H1 (cell line): ENCODE data around the gene GPC1. TPM values are rescaled to one million over a fixed set of nuclear protein-coding genes. Genes with fewer than 3 reads are reported as not detected.

ENCODE experiments used
- CTCF ChIA-PET: fragments of 300-600 bp; sonication (Branson Sonifier 250); formaldehyde crosslinking; loops from one replicate; lab custom pipeline; 2021; ENCODE audit not compliant: partially characterized antibody; lab: Charles Lee
- POLR2A ChIA-PET: fragments of 300-600 bp; sonication (Branson Sonifier 250); formaldehyde crosslinking; loops from one replicate; lab custom pipeline; 2021; ENCODE audit warnings: inconsistent platforms; ENCODE audit not compliant: partially characterized antibody; lab: Charles Lee
- DNase-seq, 2 experiments: peaks; one replicate each; pipeline versions ENCODE4 v3.0.0 to v3.0.0-alpha.2; 2010 to 2022; ENCODE audit warnings: low spot score in 2 of 2, low read depth in 1 of 2, mixed read lengths in 1 of 2
- FAIRE-seq: peaks from 2 replicates; lab custom pipeline; 2011; peaks lifted over from hg19 to GRCh38; lab: Jason Lieb, UNC
- H2AFZ ChIP-seq: 2 replicates; pipeline ENCODE4 v1.8.1; 2012; ENCODE audit warnings: low read length, inconsistent platforms
- H2AK5ac ChIP-seq: 2 replicates; pipeline ENCODE4 v1.6.1; 2013; ENCODE audit warnings: low read depth, low read length
- H2BK120ac ChIP-seq: replicated peaks from 2 replicates; pipeline ENCODE3; 2013; ENCODE audit warnings: low read depth, low read length, inconsistent platforms
- H2BK12ac ChIP-seq: 2 replicates; pipeline ENCODE4 v1.6.1; 2013; ENCODE audit warnings: low read depth, low read length
- H2BK15ac ChIP-seq: 2 replicates; pipeline ENCODE4 v1.6.1; 2013; ENCODE audit warnings: low read length
- H2BK20ac ChIP-seq: 2 replicates; pipeline ENCODE4 v1.6.1; 2013; ENCODE audit warnings: low read length
- H2BK5ac ChIP-seq: 2 replicates; pipeline ENCODE4 v1.6.1; 2013; ENCODE audit warnings: low read depth, low read length
- H3K14ac ChIP-seq: 2 replicates; pipeline ENCODE4 v1.6.1; 2013; ENCODE audit warnings: inconsistent platforms; ENCODE audit not compliant: insufficient read length
- H3K18ac ChIP-seq: 2 replicates; pipeline ENCODE4 v1.6.1; 2013; ENCODE audit warnings: low read length; ENCODE audit errors: extremely low read depth
- H3K23ac ChIP-seq: 2 replicates; pipeline ENCODE4 v1.6.1; 2013; ENCODE audit warnings: inconsistent platforms; ENCODE audit not compliant: insufficient read length
- H3K23me2 ChIP-seq: 2 replicates; pipeline ENCODE4 v1.6.1; 2013; ENCODE audit warnings: low read depth, low read length
- H3K27ac ChIP-seq: 2 replicates; pipeline ENCODE4 v1.6.1; 2011; ENCODE audit warnings: low read depth, low read length, inconsistent platforms
- H3K27me3 ChIP-seq, 4 experiments: replicated peaks in 1 of 4; 1 replicate in 1 of 4; 2 replicates in 3 of 4; pipeline versions ENCODE4 v1.6.1 to v1.8.1; 2011 to 2013; ENCODE audit warnings: low read length in 3 of 4, mild to moderate bottlenecking in 3 of 4, inconsistent platforms in 2 of 4, mixed read lengths in 2 of 4, moderate library complexity in 1 of 4; ENCODE audit not compliant: control insufficient read depth in 3 of 4, insufficient read depth in 3 of 4; ENCODE audit errors: extremely low read depth in 1 of 4
- H3K36me3 ChIP-seq, 4 experiments: 2 replicates each; pipeline versions ENCODE4 v1.6.1 to v1.8.1; 2011 to 2013; ENCODE audit warnings: mild to moderate bottlenecking in 4 of 4, low read length in 3 of 4, moderate library complexity in 2 of 4, control low read depth in 1 of 4, inconsistent platforms in 1 of 4; ENCODE audit not compliant: insufficient read depth in 4 of 4, control insufficient read depth in 2 of 4
- H3K4ac ChIP-seq: replicated peaks from 2 replicates; pipeline ENCODE3; 2013; ENCODE audit warnings: low read length, low read depth, mixed read lengths, inconsistent platforms; ENCODE audit not compliant: insufficient read length
- H3K4me1 ChIP-seq, 4 experiments: replicated peaks in 1 of 4; 1 replicate in 1 of 4; 2 replicates in 3 of 4; pipeline versions ENCODE4 v1.6.1 to v1.8.1; 2011 to 2013; ENCODE audit warnings: low read length in 3 of 4, inconsistent platforms in 2 of 4, mixed read lengths in 1 of 4; ENCODE audit not compliant: insufficient read depth in 4 of 4, control insufficient read depth in 3 of 4
- H3K4me2 ChIP-seq, 2 experiments: 2 replicates each; pipeline versions ENCODE4 v1.6.1 to v1.8.1; 2011 to 2013; ENCODE audit warnings: low read depth in 2 of 2, low read length in 2 of 2, control low read depth in 1 of 2, inconsistent platforms in 1 of 2, mild to moderate bottlenecking in 1 of 2; ENCODE audit not compliant: insufficient read depth in 1 of 2
- H3K4me3 ChIP-seq, 4 experiments: fragments of 200-600, 300-600 bp in 1 of 4; sonication (generic), shearing (Covaris generic), sonication (Bioruptor Twin) in 1 of 4; 2 replicates each; pipeline versions ENCODE4 v1.5.1 to v1.8.1; 2011 to 2016; ENCODE audit warnings: low read length in 4 of 4, low read depth in 3 of 4, control low read depth in 2 of 4, inconsistent platforms in 2 of 4, mild to moderate bottlenecking in 2 of 4, mixed read lengths in 1 of 4, moderate library complexity in 1 of 4; ENCODE audit not compliant: insufficient read depth in 2 of 4; ENCODE audit errors: extremely low read depth in 1 of 4
- H3K56ac ChIP-seq: replicated peaks from 2 replicates; pipeline ENCODE3; 2013; ENCODE audit warnings: low read depth, mild to moderate bottlenecking, mixed read lengths, low read length, inconsistent platforms; ENCODE audit not compliant: insufficient read length
- H3K79me1 ChIP-seq: 2 replicates; pipeline ENCODE4 v1.6.1; 2013; ENCODE audit warnings: low read depth, low read length, control low read depth
- H3K79me2 ChIP-seq, 2 experiments: 2 replicates each; pipeline versions ENCODE4 v1.6.1 to v1.8.1; 2012 to 2013; ENCODE audit warnings: low read length in 2 of 2, mild to moderate bottlenecking in 2 of 2, inconsistent platforms in 1 of 2; ENCODE audit not compliant: insufficient read depth in 2 of 2, control insufficient read depth in 1 of 2
- H3K9ac ChIP-seq, 4 experiments: replicated peaks in 1 of 4; 1 replicate in 1 of 4; 2 replicates in 3 of 4; pipeline versions ENCODE4 v1.6.1 to v1.8.1; 2011 to 2013; ENCODE audit warnings: low read depth in 3 of 4, low read length in 3 of 4, control low read depth in 2 of 4, mild to moderate bottlenecking in 2 of 4, moderate library complexity in 2 of 4, inconsistent platforms in 1 of 4; ENCODE audit errors: extremely low read depth in 1 of 4
- H3K9me3 ChIP-seq, 2 experiments: 2 replicates each; pipeline versions ENCODE4 v1.6.1 to v1.8.1; 2012 to 2013; ENCODE audit warnings: mild to moderate bottlenecking in 2 of 2, moderate library complexity in 2 of 2, control low read depth in 1 of 2, inconsistent platforms in 1 of 2, low read depth in 1 of 2, low read length in 1 of 2, mixed read lengths in 1 of 2; ENCODE audit not compliant: insufficient read depth in 2 of 2
- H4K20me1 ChIP-seq, 2 experiments: replicated peaks in 1 of 2; 2 replicates each; pipeline versions ENCODE3 to v1.8.1; 2011 to 2013; ENCODE audit warnings: inconsistent platforms in 2 of 2, low read length in 2 of 2, mild to moderate bottlenecking in 1 of 2; ENCODE audit not compliant: insufficient read depth in 2 of 2, control insufficient read depth in 1 of 2
- H4K5ac ChIP-seq: 2 replicates; pipeline ENCODE4 v1.6.1; 2013; ENCODE audit warnings: low read length, low read depth, mixed read lengths, inconsistent platforms; ENCODE audit not compliant: insufficient read length
- H4K8ac ChIP-seq: 2 replicates; pipeline ENCODE4 v1.8.0; 2013; ENCODE audit warnings: mild to moderate bottlenecking, moderate library complexity, low read length, inconsistent platforms; ENCODE audit not compliant: insufficient read depth; ENCODE audit errors: extremely low read depth
- H4K91ac ChIP-seq: replicated peaks from 2 replicates; pipeline ENCODE3; 2013; ENCODE audit warnings: low read length, mixed read lengths, inconsistent platforms; ENCODE audit not compliant: insufficient read length
- POLR2AphosphoS5 ChIP-seq: IDR thresholded peaks from 2 replicates; pipeline ENCODE4 v1.6.1; 2011; ENCODE audit warnings: low read depth, low read length
- SIN3A ChIP-seq, 2 experiments: IDR thresholded peaks in 1 of 2; conservative IDR thresholded peaks in 1 of 2; 2 replicates each; pipeline ENCODE4 v1.6.1; 2011 to 2012; ENCODE audit warnings: low read length in 2 of 2, improper control_type of control experiment in 1 of 2, low read depth in 1 of 2, mild to moderate bottlenecking in 1 of 2
- WGBS, 2 experiments: shearing (Covaris generic) in 1 of 2; methylation state at CpG; one replicate each; pipeline versions ENCODE4 v1.1.6 to v1.1.7; 2013 to 2015; ENCODE audit warnings: low lambda C conversion rate in 2 of 2, mixed read lengths in 2 of 2, inconsistent platforms in 1 of 2, low coverage in 1 of 2, missing lambda C conversion rate in 1 of 2; ENCODE audit not compliant: insufficient replicate concordance in 2 of 2, insufficient coverage in 1 of 2, insufficient read length in 1 of 2; ENCODE audit errors: extremely low coverage in 1 of 2, missing lambda C conversion rate in 1 of 2; 5-methylcytosine and 5-hydroxymethylcytosine counted together
- polyA plus RNA-seq, 7 experiments: library from polyadenylated mRNA; depleted of rRNA in 3 of 7; stranded (reverse) in 5 of 7; unstranded in 2 of 7; fragments of >200 nt in 5 of 7; fragments of 200-250 nt in 2 of 7; gene quantifications; 1 replicate in 5 of 7; 2 replicates in 1 of 7; 4 replicates in 1 of 7; pipeline versions ENCODE4 v1.2.1 to v1.2.3, GENCODE V29; 2011 to 2013; ENCODE audit warnings: missing spikeins in 2 of 7, mixed read lengths in 2 of 7
- total RNA-seq: library from RNA; stranded (reverse); fragmentation: NEBNext Ultra II Directional; extraction: Animal tissue kit (Norgen Biotek cat#: 25700); gene quantifications from 2 replicates; pipeline ENCODE4 v1.2.1, GENCODE V29; 2021

GPC1 gene
- total and polyA plus RNA-seq, 2 of the 8 experiments (the other 6 are each of a cell fraction or from before 2014, with no cell fraction given): 21.9 to 28.3 TPM

DNA sequence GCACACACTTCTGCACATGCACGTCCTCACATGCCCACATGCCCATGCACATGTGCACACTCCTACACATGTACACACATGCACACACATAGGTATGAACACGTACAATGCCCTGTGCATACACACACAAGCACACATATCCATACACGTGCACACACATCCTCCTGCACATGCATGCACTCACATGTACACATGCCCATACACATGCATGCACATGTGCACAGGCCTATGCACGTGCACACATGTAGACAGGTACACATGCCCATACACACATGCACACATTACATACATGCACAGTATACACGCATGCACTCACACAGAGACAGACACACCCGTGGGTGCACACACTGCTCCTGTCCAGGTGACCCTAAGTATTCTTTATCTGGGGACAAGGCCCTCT is 34.3 kb downstream of the GPC1 start:
- H2AK5ac ChIP-seq: peak overlapping the region; percentile 77
- no peaks in the 10 kb centered on the region for H3K4me1 ChIP-seq
- peak overlapping the region; percentile 75; the same call in 1 of the 2 replicates for H2BK15ac ChIP-seq
- no peaks in the 10 kb centered on the region for H3K79me1 ChIP-seq
- no peak overlapping the region for H3K4me3 ChIP-seq
- peaks cover 0 to 8% of the 10 kb centered on the region in 2 experiments for H4K20me1 ChIP-seq
- FAIRE-seq (no peak), DNase-seq (no peak)
- peak overlapping the region; percentile 43 for H2BK120ac ChIP-seq
- 85% methylated on average over 6 of the region's 6 CpGs; no CpG with 5 or more reads in 1 of the 2 experiments for WGBS, 2 experiments
- peak overlapping the region; percentile 91 for H3K4ac ChIP-seq
- H3K4me2 ChIP-seq: no peak overlapping the region
- 0 out of 2 replicates have a peak overlapping the region, but pooled peaks have one; percentile 40 for H2BK5ac ChIP-seq
- POLR2A ChIA-PET: no interaction called here
- H3K9me3 ChIP-seq: no peaks in the 10 kb centered on the region
- H2BK12ac ChIP-seq: no peak overlapping the region
- H3K27ac ChIP-seq: no peak overlapping the region
- no peak overlapping the region for H3K56ac ChIP-seq
- H3K27me3 ChIP-seq: peaks cover 0 to 5% (median 3%) of the 10 kb centered on the region in 4 experiments; a peak in 3 of 7 replicates
- peaks cover 4% of the 10 kb centered on the region; the same call in 1 of the 2 replicates for H3K23me2 ChIP-seq
- H3K9ac ChIP-seq: no peak overlapping the region
- peaks cover 0 to 4% (median 0%) of the 10 kb centered on the region in 4 experiments; a peak in 2 of 8 replicates for H3K36me3 ChIP-seq
- no peak overlapping the region for H4K5ac ChIP-seq
- TF ChIP-seq POLR2AphosphoS5 (peak; percentile 46; the same call in 1 of the 2 replicates), SIN3A (conservative IDR thresholded peaks at IDR 0.05 in 1 of 2, IDR thresholded peaks at IDR 0.05 in 1 of 2; ENCODE audit: low read depth in 1 of 2, low read length in 2 of 2) (no peak)
- no peak overlapping the region for H2AFZ ChIP-seq
- no peak overlapping the region for H4K91ac ChIP-seq
- CTCF ChIA-PET: interaction anchor here (0.8 to 1.3 kb wide), 4 partner anchors 9 to 18 kb away, joined by 3 to 6 read pairs (median 3); no protein-coding TSS in a partner anchor
- no peak overlapping the region for H3K18ac ChIP-seq
- no peak overlapping the region; the same call in 1 of the 2 replicates for H4K8ac ChIP-seq
- no peak overlapping the region for H3K23ac ChIP-seq
- no peak overlapping the region for H3K14ac ChIP-seq
- no peaks in the 10 kb centered on the region for H3K79me2 ChIP-seq
- no peak overlapping the region for H2BK20ac ChIP-seq
